Vagina (tissue), 2 donors: ENCODE results near the gene MICALL1. TPM values are rescaled to one million over a fixed set of nuclear protein-coding genes. Genes with fewer than 3 reads are reported as not detected.

Experiments used
- DNase-seq, 2 donors: peaks; one replicate each; pipeline ENCODE4 v3.0.0-alpha.2; 2017; ENCODE audit errors: extremely low spot score in 2 of 2
- H3K27ac ChIP-seq: fragments of 200-600 bp; sonication (generic); one replicate; pipeline ENCODE4 v1.5.1; 2019
- H3K27me3 ChIP-seq: fragments of 200-600 bp; sonication (generic); one replicate; pipeline ENCODE4 v1.5.1; 2019
- H3K36me3 ChIP-seq, 2 donors: fragments of 200-600 bp; sonication (generic); one replicate each; pipeline ENCODE4 v1.5.1; 2017 to 2019
- H3K4me1 ChIP-seq: fragments of 200-600 bp; sonication (generic); one replicate; pipeline ENCODE4 v1.5.1; 2019
- H3K4me3 ChIP-seq, 2 donors: fragments of 200-600 bp; sonication (generic); 1 replicate in 1 of 2; 2 replicates in 1 of 2; pipeline ENCODE4 v1.5.1; 2016 to 2019
- H3K9me3 ChIP-seq: fragments of 200-600 bp; sonication (generic); one replicate; pipeline ENCODE4 v1.5.1; 2019
- POLR2A ChIP-seq, 2 donors: fragments of 450-650 bp; IDR thresholded peaks; one replicate each; pipeline ENCODE4 v1.6.1; 2017; ENCODE audit warnings: antibody characterized with exemption in 2 of 2, mild to moderate bottlenecking in 2 of 2, moderate library complexity in 2 of 2
- POLR2AphosphoS5 ChIP-seq, 2 donors: sonication (generic); formaldehyde crosslinking; IDR thresholded peaks; one replicate each; pipeline ENCODE4 v1.9.0; 2017; ENCODE audit warnings: antibody characterized with exemption in 2 of 2, mild to moderate bottlenecking in 2 of 2, low read depth in 1 of 2; ENCODE audit not compliant: insufficient read depth in 1 of 2
- intact Hi-C: fragments of 100-400 bp; cut with DNase I; formaldehyde crosslinking; loops from one replicate; pipeline ENCODE4 v1.15.1; 2023
- total RNA-seq: library from RNA; depleted of rRNA; stranded (reverse); fragments of >200 nt; gene quantifications from one replicate; pipeline ENCODE4 v1.2.3, GENCODE V29; 2016
- TF ChIP-seq, protein P1 (sequence below), 3 experiments: fragments of 450-650 bp in 2 of 3; fragments of 200-600 bp in 1 of 3; sonication (generic) in 1 of 3; IDR thresholded peaks; one replicate each; pipeline ENCODE4 v1.5.1; 2017 to 2019; ENCODE audit warnings: antibody characterized with exemption in 3 of 3, mild to moderate bottlenecking in 2 of 3, moderate library complexity in 2 of 3

Gene MICALL1
- total RNA-seq, 1 donor from 2014 or later, result 112 TPM

DNA sequence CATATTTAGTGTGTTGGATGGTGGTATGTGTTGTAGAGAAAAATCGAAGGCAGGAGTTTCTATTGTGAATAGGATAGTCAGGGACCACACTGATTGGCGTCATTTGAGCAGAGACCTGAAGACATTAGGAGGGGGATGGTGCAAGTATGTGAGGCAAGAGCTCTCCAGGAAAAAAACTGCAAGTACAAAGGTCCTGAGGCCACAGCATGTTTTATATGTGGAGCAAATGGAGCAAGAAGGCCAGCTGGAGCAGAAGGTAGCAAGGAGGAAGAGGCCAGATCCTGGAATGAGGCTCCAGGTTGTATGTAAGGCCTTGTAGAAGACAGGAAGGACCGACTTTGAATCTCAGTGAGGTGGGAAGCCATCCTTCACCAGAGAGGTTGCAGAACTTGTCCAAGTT, 14.2 kb upstream of the MICALL1 start:
- peaks cover 0 to 17% of the 10 kb centered on the region in 2 donors for H3K36me3 ChIP-seq
- peak overlapping the region; percentile 73 for H3K27ac ChIP-seq
- intact Hi-C loops, result no loop called here

DNA sequence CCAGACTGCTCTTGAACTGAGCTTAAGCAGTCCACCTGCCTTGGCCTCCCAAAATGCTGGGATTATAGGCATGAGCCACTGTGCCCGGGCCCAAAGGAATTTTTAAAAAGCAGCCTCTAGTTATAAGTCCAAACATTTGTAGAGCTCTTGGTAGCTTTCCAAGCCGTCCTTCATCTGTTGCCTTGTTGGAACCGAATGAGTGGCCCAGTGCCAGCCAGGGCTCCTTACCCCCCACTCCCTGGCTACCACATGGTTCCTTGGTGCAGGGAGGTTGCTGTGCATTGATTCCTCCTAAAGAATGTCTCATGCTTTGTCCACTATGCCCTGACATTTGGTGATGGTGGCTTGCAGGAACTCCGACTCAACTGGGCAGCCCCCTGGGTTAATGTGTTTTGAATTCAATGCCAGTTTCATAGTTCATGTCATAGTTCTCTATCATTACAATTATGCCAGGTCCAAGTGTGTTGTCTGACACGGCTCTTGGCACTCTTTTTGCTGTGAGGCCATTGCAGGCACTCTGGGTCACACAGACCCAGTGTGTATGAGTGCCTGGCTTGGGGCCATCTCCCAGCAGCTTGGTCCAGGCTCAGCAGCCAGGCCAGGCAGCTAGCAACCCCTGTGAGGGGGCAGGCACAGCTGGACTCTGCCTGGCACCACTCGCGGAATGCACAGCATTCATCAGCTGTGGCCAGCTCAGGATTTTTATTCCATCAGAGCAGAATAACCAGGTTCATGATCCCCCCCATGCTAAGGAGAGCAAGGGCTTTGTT, 13.3 kb upstream of the MICALL1 start:
- Histone ChIP-seq H3K27ac (peak overlapping the region; percentile 73), H3K27me3 (no peaks in the 10 kb centered on the region), H3K9me3 (no peaks in the 10 kb centered on the region), H3K4me1 (peaks cover 64% of the 10 kb centered on the region), H3K4me3 (no peak overlapping the region), H3K36me3 (peaks cover 0 to 17% of the 10 kb centered on the region in 2 donors)
- TF ChIP-seq, protein P1, sequence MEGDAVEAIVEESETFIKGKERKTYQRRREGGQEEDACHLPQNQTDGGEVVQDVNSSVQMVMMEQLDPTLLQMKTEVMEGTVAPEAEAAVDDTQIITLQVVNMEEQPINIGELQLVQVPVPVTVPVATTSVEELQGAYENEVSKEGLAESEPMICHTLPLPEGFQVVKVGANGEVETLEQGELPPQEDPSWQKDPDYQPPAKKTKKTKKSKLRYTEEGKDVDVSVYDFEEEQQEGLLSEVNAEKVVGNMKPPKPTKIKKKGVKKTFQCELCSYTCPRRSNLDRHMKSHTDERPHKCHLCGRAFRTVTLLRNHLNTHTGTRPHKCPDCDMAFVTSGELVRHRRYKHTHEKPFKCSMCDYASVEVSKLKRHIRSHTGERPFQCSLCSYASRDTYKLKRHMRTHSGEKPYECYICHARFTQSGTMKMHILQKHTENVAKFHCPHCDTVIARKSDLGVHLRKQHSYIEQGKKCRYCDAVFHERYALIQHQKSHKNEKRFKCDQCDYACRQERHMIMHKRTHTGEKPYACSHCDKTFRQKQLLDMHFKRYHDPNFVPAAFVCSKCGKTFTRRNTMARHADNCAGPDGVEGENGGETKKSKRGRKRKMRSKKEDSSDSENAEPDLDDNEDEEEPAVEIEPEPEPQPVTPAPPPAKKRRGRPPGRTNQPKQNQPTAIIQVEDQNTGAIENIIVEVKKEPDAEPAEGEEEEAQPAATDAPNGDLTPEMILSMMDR (IDR thresholded peaks at IDR 0.05), result no peak
- no peak for TF ChIP-seq POLR2AphosphoS5 (IDR thresholded peaks at IDR 0.05; ENCODE audit: insufficient read depth in 1 of 2, low read depth in 1 of 2)
- no peak for TF ChIP-seq POLR2A (IDR thresholded peaks at IDR 0.05)
- intact Hi-C loops, result no loop called here
- no peak for DNase-seq

More for the DNA sequence above, 14.2 kb upstream of the MICALL1 start:
- Histone ChIP-seq H3K4me1 (peaks cover 61% of the 10 kb centered on the region), H3K4me3 (no peak overlapping the region), H3K27me3 (no peaks in the 10 kb centered on the region), H3K9me3 (no peaks in the 10 kb centered on the region)
- no peak for TF ChIP-seq POLR2AphosphoS5 (IDR thresholded peaks at IDR 0.05; ENCODE audit: insufficient read depth in 1 of 2, low read depth in 1 of 2)
- TF ChIP-seq POLR2A (IDR thresholded peaks at IDR 0.05), result no peak
- TF ChIP-seq, protein P1 (IDR thresholded peaks at IDR 0.05), result no peak
- no peak for DNase-seq

DNA sequence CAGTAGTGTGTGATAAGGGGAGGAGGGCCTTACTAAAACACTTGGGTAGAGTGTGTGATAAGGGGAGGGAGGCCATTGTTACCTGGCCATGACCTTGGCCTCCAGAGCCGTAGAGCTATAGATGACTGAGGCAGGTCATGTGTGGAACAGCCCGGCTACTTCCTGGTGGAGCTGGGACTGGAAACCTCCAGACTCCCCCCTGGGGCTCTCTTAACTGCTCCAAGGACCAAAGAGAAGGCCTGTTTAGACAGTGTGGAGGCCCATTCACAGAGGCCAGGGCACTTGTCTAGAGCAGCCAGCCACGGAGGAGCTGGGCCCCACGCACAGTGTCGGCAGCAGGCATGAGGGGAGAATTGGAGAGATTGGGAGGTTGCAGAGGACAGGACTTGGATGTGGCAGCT, 12.5 kb upstream of the MICALL1 start:
- Histone ChIP-seq H3K9me3 (no peaks in the 10 kb centered on the region), H3K4me1 (peaks cover 65% of the 10 kb centered on the region), H3K36me3 (peaks cover 0 to 11% of the 10 kb centered on the region in 2 donors), H3K27ac (peak overlapping the region; percentile 73), H3K27me3 (no peaks in the 10 kb centered on the region), H3K4me3 (no peak overlapping the region)
- intact Hi-C loops, result no loop called here
- DNase-seq, result no peak
- TF ChIP-seq POLR2AphosphoS5 (IDR thresholded peaks at IDR 0.05; ENCODE audit: insufficient read depth in 1 of 2, low read depth in 1 of 2), result no peak
- no peak for TF ChIP-seq POLR2A (IDR thresholded peaks at IDR 0.05)
- TF ChIP-seq, protein P1 (IDR thresholded peaks at IDR 0.05), result no peak

DNA sequence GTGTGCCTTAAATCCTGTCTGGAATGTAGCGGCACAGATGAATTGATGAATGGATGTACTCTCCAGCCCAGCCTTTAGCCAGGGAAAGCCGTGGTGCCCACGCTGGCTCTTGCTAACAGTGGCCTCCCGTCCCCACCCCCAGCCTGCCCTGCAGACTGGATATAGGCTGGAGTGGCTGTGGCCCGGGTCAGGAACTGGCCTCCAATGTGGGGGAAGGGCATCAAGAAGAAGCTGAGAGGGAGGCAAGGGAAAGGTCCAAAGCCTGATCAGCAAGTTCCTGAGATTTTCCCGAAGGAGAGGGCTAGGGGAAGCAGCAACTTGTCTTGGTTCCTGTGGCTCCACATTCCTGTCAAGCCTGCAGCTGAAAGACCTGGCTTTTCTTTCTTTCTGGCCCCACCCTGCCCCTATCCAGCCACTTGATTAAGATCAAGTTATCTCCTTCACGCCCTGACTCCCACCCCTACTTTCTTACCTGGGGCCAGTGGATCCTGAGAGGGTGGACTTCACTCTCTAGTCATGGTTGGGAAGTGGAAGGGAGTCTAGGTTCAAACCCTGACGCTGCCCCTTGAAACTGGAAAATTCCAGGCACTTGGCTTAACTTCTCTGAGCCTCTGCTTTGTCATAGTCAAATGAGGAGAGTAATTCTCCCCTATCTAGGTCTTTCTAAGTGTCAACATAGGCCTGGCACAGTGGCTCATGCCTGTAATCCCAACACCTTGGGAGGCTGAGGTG, 11.0 kb upstream of the MICALL1 start:
- DNase-seq, result no peak
- Histone ChIP-seq H3K4me1 (peaks cover 72% of the 10 kb centered on the region), H3K9me3 (no peaks in the 10 kb centered on the region), H3K36me3 (no peaks in the 10 kb centered on the region), H3K4me3 (no peak overlapping the region), H3K27ac (peak overlapping the region; percentile 73), H3K27me3 (no peaks in the 10 kb centered on the region)
- intact Hi-C loops, result no loop called here
- TF ChIP-seq POLR2A (IDR thresholded peaks at IDR 0.05) (no peak), POLR2AphosphoS5 (IDR thresholded peaks at IDR 0.05; ENCODE audit: insufficient read depth in 1 of 2, low read depth in 1 of 2) (peak in 1 of 2 donors; percentile 33)
- TF ChIP-seq, protein P1 (IDR thresholded peaks at IDR 0.05), result no peak
